GM12873 (cell line): ENCODE results near the gene WSB1.

Source experiments
- CTCF ChIP-seq: IDR thresholded peaks from 2 replicates; pipeline ENCODE4 v1.5.1; 2012; ENCODE audit warnings: low read depth, mild to moderate bottlenecking, moderate library complexity, low read length, control low read depth; ENCODE audit not compliant: insufficient read depth; ENCODE audit errors: missing control alignments

The WSB1 gene

GRCh38 chr17:27333410-27333980 lies 39.6 kb downstream of the WSB1 start:
- TF ChIP-seq CTCF = no peak

GRCh38 chr17:27336184-27336583 lies 42.3 kb downstream of the WSB1 start:
- no peak for TF ChIP-seq CTCF

- TF ChIP-seq CTCF = no peak
Measured at GRCh38 chr17:27338536-27338985, 44.6 kb downstream of the WSB1 start.

GRCh38 chr17:27339198-27339835 lies 45.4 kb downstream of the WSB1 start:
- no peak for TF ChIP-seq CTCF

GRCh38 chr17:27339836-27340550 lies 46.1 kb downstream of the WSB1 start:
- TF ChIP-seq CTCF = no peak

- no peak for TF ChIP-seq CTCF
Measured at GRCh38 chr17:27340575-27340974, 46.7 kb downstream of the WSB1 start.

- TF ChIP-seq CTCF = no peak
Measured at GRCh38 chr17:27341041-27341471, 47.1 kb downstream of the WSB1 start.
